Spinal cord (tissue), 10 donors: ENCODE data around the gene ATP8A2. TPM values are rescaled to one million over a fixed set of nuclear protein-coding genes. Genes with fewer than 3 reads are reported as not detected.

ENCODE experiments used
- DNase-seq, 6 donors: peaks; one replicate each; pipeline versions ENCODE4 v3.0.0 to v3.0.0-alpha.2; 2013 to 2015; ENCODE audit warnings: low spot score in 6 of 6, low read depth in 4 of 6
- H3K27ac ChIP-seq: one replicate; pipeline ENCODE4 v1.5.1; 2013; ENCODE audit warnings: low read depth, low read length, control low read depth
- H3K27me3 ChIP-seq: one replicate; pipeline ENCODE4 v1.6.1; 2013; ENCODE audit warnings: low read length; ENCODE audit not compliant: control insufficient read depth, insufficient read depth
- H3K36me3 ChIP-seq: one replicate; pipeline ENCODE4 v1.6.1; 2013; ENCODE audit warnings: low read length; ENCODE audit not compliant: control insufficient read depth, insufficient read depth
- H3K4me1 ChIP-seq: one replicate; pipeline ENCODE4 v1.6.1; 2013; ENCODE audit warnings: low read length; ENCODE audit not compliant: control insufficient read depth, insufficient read depth
- H3K4me3 ChIP-seq: one replicate; pipeline ENCODE4 v1.5.1; 2013; ENCODE audit warnings: low read depth, low read length, control low read depth
- H3K9me3 ChIP-seq: one replicate; pipeline ENCODE4 v1.6.1; 2013; ENCODE audit warnings: low read length; ENCODE audit not compliant: control insufficient read depth, insufficient read depth
- WGBS: methylation state at CpG from one replicate; pipeline ENCODE4 v1.1.5; 2013; ENCODE audit warnings: missing lambda C conversion rate; ENCODE audit not compliant: insufficient coverage; 5-methylcytosine and 5-hydroxymethylcytosine counted together
- polyA plus RNA-seq, 2 donors: library from polyadenylated mRNA; unstranded; fragments of 120-200 nt; gene quantifications; one replicate each; pipeline ENCODE4 v1.2.1, GENCODE V29; 2013; ENCODE audit not compliant: insufficient read length in 2 of 2
- total RNA-seq, 2 donors: library from RNA; depleted of rRNA in 1 of 2; stranded (reverse); fragments of 120-200 nt in 1 of 2; fragments of >200 nt in 1 of 2; gene quantifications; one replicate each; pipeline versions ENCODE4 v1.2.3 to v1.2.4, GENCODE V29; 2013 to 2014
- donor health status: healthy.

Gene ATP8A2
- total and polyA plus RNA-seq, 4 donors = 14.9 to 59.0 (median 28.0) TPM

- H3K27me3 ChIP-seq = no peaks in the 10 kb centered on the region
- no peak overlapping the region for H3K4me3 ChIP-seq
- H3K9me3 ChIP-seq = no peaks in the 10 kb centered on the region
- H3K4me1 ChIP-seq = peaks cover 23% of the 10 kb centered on the region
- no peak for DNase-seq
- H3K36me3 ChIP-seq = peaks cover 3% of the 10 kb centered on the region
- WGBS = 87% methylated on average over 3 of the region's 6 CpGs
- H3K27ac ChIP-seq = no peak overlapping the region
Observed at GRCh38 chr13:26017932-26018665, 646.3 kb downstream of the ATP8A2 start.

GRCh38 chr13:26019251-26019650 is 647.5 kb downstream of the ATP8A2 start:
- peaks cover 23% of the 10 kb centered on the region for H3K4me1 ChIP-seq
- H3K36me3 ChIP-seq = peaks cover 3% of the 10 kb centered on the region
- no peak overlapping the region for H3K27ac ChIP-seq
- DNase-seq = peak in 1 of 6 donors; percentile 35
- H3K9me3 ChIP-seq = no peaks in the 10 kb centered on the region
- H3K4me3 ChIP-seq = no peak overlapping the region
- no peaks in the 10 kb centered on the region for H3K27me3 ChIP-seq
- 90% methylated on average over 5 of the region's 7 CpGs for WGBS

- peak in 1 of 6 donors; percentile 79 for DNase-seq
- Histone ChIP-seq H3K4me1 (peaks cover 28% of the 10 kb centered on the region), H3K4me3 (no peak overlapping the region), H3K9me3 (no peaks in the 10 kb centered on the region), H3K27me3 (no peaks in the 10 kb centered on the region), H3K36me3 (peaks cover 3% of the 10 kb centered on the region), H3K27ac (no peak overlapping the region)
- 86% methylated on average over 16 of the region's 22 CpGs for WGBS
Observed at GRCh38 chr13:26019881-26020870, 648.4 kb downstream of the ATP8A2 start.

- no peaks in the 10 kb centered on the region for H3K27me3 ChIP-seq
- H3K9me3 ChIP-seq = no peaks in the 10 kb centered on the region
- H3K4me1 ChIP-seq = peaks cover 31% of the 10 kb centered on the region
- DNase-seq = no peak
- peaks cover 3% of the 10 kb centered on the region for H3K36me3 ChIP-seq
- H3K27ac ChIP-seq = no peak overlapping the region
- no peak overlapping the region for H3K4me3 ChIP-seq
- 93% methylated on average over 5 of the region's 7 CpGs for WGBS
Observed at GRCh38 chr13:26020891-26021290, 649.1 kb downstream of the ATP8A2 start.

- WGBS = 100% methylated on average over 1 of the region's 2 CpGs
- no peaks in the 10 kb centered on the region for H3K27me3 ChIP-seq
- DNase-seq = no peak
- no peak overlapping the region for H3K27ac ChIP-seq
- H3K4me1 ChIP-seq = peaks cover 31% of the 10 kb centered on the region
- peaks cover 3% of the 10 kb centered on the region for H3K36me3 ChIP-seq
- no peaks in the 10 kb centered on the region for H3K9me3 ChIP-seq
- H3K4me3 ChIP-seq = no peak overlapping the region
Observed at GRCh38 chr13:26021516-26021915, 649.7 kb downstream of the ATP8A2 start.

- Histone ChIP-seq H3K27ac (no peak overlapping the region), H3K27me3 (no peaks in the 10 kb centered on the region), H3K36me3 (peaks cover 3% of the 10 kb centered on the region), H3K4me3 (no peak overlapping the region), H3K4me1 (peaks cover 31% of the 10 kb centered on the region), H3K9me3 (no peaks in the 10 kb centered on the region)
- DNase-seq = no peak
- 86% methylated on average over 1 of the region's 3 CpGs for WGBS
Observed at GRCh38 chr13:26021956-26022355, 650.2 kb downstream of the ATP8A2 start.

- Histone ChIP-seq H3K36me3 (peaks cover 3% of the 10 kb centered on the region), H3K4me1 (peaks cover 26% of the 10 kb centered on the region), H3K27ac (no peak overlapping the region), H3K9me3 (no peaks in the 10 kb centered on the region), H3K27me3 (no peaks in the 10 kb centered on the region), H3K4me3 (no peak overlapping the region)
- 69% methylated on average over 8 of the region's 13 CpGs for WGBS
- DNase-seq = peak in 2 of 6 donors; percentile 52 to 57
Observed at GRCh38 chr13:26022538-26023292, 650.9 kb downstream of the ATP8A2 start.

- no peak for DNase-seq
- 40% methylated on average over 6 of the region's 9 CpGs for WGBS
Observed at GRCh38 chr13:26024558-26024957, 652.8 kb downstream of the ATP8A2 start.

GRCh38 chr13:26025196-26025595 is 653.4 kb downstream of the ATP8A2 start:
- H3K4me3 ChIP-seq = no peak overlapping the region
- no peaks in the 10 kb centered on the region for H3K27me3 ChIP-seq
- peaks cover 3% of the 10 kb centered on the region for H3K36me3 ChIP-seq
- DNase-seq = peak in 1 of 6 donors; percentile 54
- no peaks in the 10 kb centered on the region for H3K9me3 ChIP-seq
- H3K27ac ChIP-seq = no peak overlapping the region
- peaks cover 16% of the 10 kb centered on the region for H3K4me1 ChIP-seq
- WGBS = 33% methylated on average over 11 of the region's 12 CpGs

More at GRCh38 chr13:26024558-26024957, 652.8 kb downstream of the ATP8A2 start:
- Histone ChIP-seq H3K27me3 (no peaks in the 10 kb centered on the region), H3K36me3 (peaks cover 3% of the 10 kb centered on the region), H3K9me3 (no peaks in the 10 kb centered on the region), H3K27ac (no peak overlapping the region), H3K4me3 (no peak overlapping the region), H3K4me1 (peaks cover 17% of the 10 kb centered on the region)
